IMR-90 (cell line): ENCODE results near the gene GIMAP5. TPM values are rescaled to one million over a fixed set of nuclear protein-coding genes. Genes with fewer than 3 reads are reported as not detected.

Experiments used
- ATAC-seq: fragments of 200-7000 bp; cut with Tn5 transposase; 2 replicates; pipeline ENCODE4 v1.9.1; 2020; ENCODE audit warnings: low read depth, mild to moderate bottlenecking, moderate library complexity
- BruUV-seq: library from RNA; stranded (reverse); fragments of 400-500 nt; replicated peaks from 2 replicates; lab custom pipeline; 2021; lab: Mats Ljungman, UMichigan
- CTCF ChIA-PET: fragments of 300-600 bp; formaldehyde crosslinking; extraction: SDS; loops from one replicate; lab custom pipeline; 2021; ENCODE audit warnings: antibody characterized with exemption; lab: Yijun Ruan, JAX
- POLR2A ChIA-PET: fragments of 300-600 bp; sonication (Branson Sonifier 250); formaldehyde crosslinking; loops from one replicate; lab custom pipeline; 2022; ENCODE audit warnings: antibody characterized with exemption; ENCODE audit not compliant: unreplicated experiment; lab: Charles Lee
- DNase-seq: peaks from one replicate; pipeline ENCODE4 v3.0.0; 2013
- H2AFZ ChIP-seq: replicated peaks from 2 replicates; pipeline ENCODE3; 2013; ENCODE audit warnings: low read length, mild to moderate bottlenecking; ENCODE audit not compliant: poor library complexity
- H2AK5ac ChIP-seq: 2 replicates; pipeline ENCODE4 v1.6.1; 2013; ENCODE audit warnings: low read depth, low read length, inconsistent platforms
- H2AK9ac ChIP-seq: replicated peaks from 2 replicates; pipeline ENCODE3; 2013; ENCODE audit warnings: mild to moderate bottlenecking, low read depth, low read length, moderate library complexity; ENCODE audit not compliant: poor library complexity
- H2BK120ac ChIP-seq: 2 replicates; pipeline ENCODE4 v1.6.1; 2013; ENCODE audit warnings: low read depth, low read length, inconsistent platforms
- H2BK15ac ChIP-seq: 3 replicates; pipeline ENCODE4 v1.6.1; 2013; ENCODE audit warnings: low read depth, low read length, inconsistent platforms
- H2BK20ac ChIP-seq: 2 replicates; pipeline ENCODE4 v1.6.1; 2013; ENCODE audit warnings: low read depth, mild to moderate bottlenecking, inconsistent platforms, low read length, moderate library complexity
- H2BK5ac ChIP-seq: 2 replicates; pipeline ENCODE4 v1.6.1; 2013; ENCODE audit warnings: mild to moderate bottlenecking, low read depth, low read length, inconsistent platforms; ENCODE audit not compliant: poor library complexity, severe bottlenecking
- H3K14ac ChIP-seq: replicated peaks from 2 replicates; pipeline ENCODE4 v1.6.1; 2013; ENCODE audit warnings: low read depth, low read length, inconsistent platforms
- H3K18ac ChIP-seq: 2 replicates; pipeline ENCODE4 v1.6.1; 2013; ENCODE audit warnings: low read depth, low read length, control low read depth
- H3K23ac ChIP-seq: 2 replicates; pipeline ENCODE4 v1.6.1; 2013; ENCODE audit warnings: low read depth, low read length, inconsistent platforms
- H3K27ac ChIP-seq: 2 replicates; pipeline ENCODE4 v1.5.1; 2013; ENCODE audit warnings: mild to moderate bottlenecking, control low read depth, low read length; ENCODE audit not compliant: insufficient read depth
- H3K27me3 ChIP-seq: 2 replicates; pipeline ENCODE4 v1.6.1; 2013; ENCODE audit warnings: low read length; ENCODE audit not compliant: control insufficient read depth, insufficient read depth
- H3K36me3 ChIP-seq: 2 replicates; pipeline ENCODE4 v1.6.1; 2013; ENCODE audit warnings: low read length, mixed read lengths; ENCODE audit not compliant: control insufficient read depth, insufficient read depth
- H3K4ac ChIP-seq: 2 replicates; pipeline ENCODE4 v1.6.1; 2013; ENCODE audit warnings: low read depth, low read length, inconsistent platforms
- H3K4me1 ChIP-seq: 2 replicates; pipeline ENCODE4 v1.6.1; 2013; ENCODE audit warnings: low read length, mixed read lengths; ENCODE audit not compliant: control insufficient read depth, insufficient read depth
- H3K4me2 ChIP-seq: 2 replicates; pipeline ENCODE4 v1.6.1; 2013; ENCODE audit warnings: low read depth, mild to moderate bottlenecking, control low read depth, low read length, moderate library complexity
- H3K4me3 ChIP-seq: 2 replicates; pipeline ENCODE4 v1.5.1; 2013; ENCODE audit warnings: low read depth, mild to moderate bottlenecking, control low read depth, low read length, moderate library complexity; ENCODE audit not compliant: insufficient read depth
- H3K56ac ChIP-seq: 2 replicates; pipeline ENCODE4 v1.6.1; 2013; ENCODE audit warnings: low read length, inconsistent platforms; ENCODE audit not compliant: insufficient read depth; ENCODE audit errors: extremely low read depth
- H3K79me1 ChIP-seq, 2 experiments: 2 replicates each; pipeline ENCODE4 v1.6.1; 2013; ENCODE audit warnings: low read length in 2 of 2, inconsistent platforms in 1 of 2, low read depth in 1 of 2
- H3K9ac ChIP-seq: 2 replicates; pipeline ENCODE4 v1.6.1; 2013; ENCODE audit warnings: low read depth, low read length, control low read depth
- H3K9me1 ChIP-seq: 2 replicates; pipeline ENCODE4 v1.6.1; 2013; ENCODE audit warnings: low read length, inconsistent platforms; ENCODE audit not compliant: insufficient read depth
- H3K9me3 ChIP-seq: 2 replicates; pipeline ENCODE4 v1.6.1; 2013; ENCODE audit warnings: low read length; ENCODE audit not compliant: control insufficient read depth, insufficient read depth
- H4K20me1 ChIP-seq: 2 replicates; pipeline ENCODE4 v1.6.1; 2013; ENCODE audit warnings: low read length, inconsistent platforms; ENCODE audit not compliant: insufficient read depth
- H4K5ac ChIP-seq: 2 replicates; pipeline ENCODE4 v1.6.1; 2013; ENCODE audit warnings: mild to moderate bottlenecking, low read depth, low read length, control low read depth
- H4K8ac ChIP-seq, 2 experiments: 2 replicates each; pipeline ENCODE4 v1.6.1; 2013; ENCODE audit warnings: low read depth in 2 of 2, low read length in 2 of 2, control low read depth in 1 of 2, inconsistent platforms in 1 of 2
- H4K91ac ChIP-seq: 2 replicates; pipeline ENCODE4 v1.6.1; 2013; ENCODE audit warnings: low read depth, low read length, inconsistent platforms; ENCODE audit not compliant: insufficient read depth
- BHLHE40 ChIP-seq: fragments of 150-350 bp; IDR thresholded peaks from 2 replicates; pipeline ENCODE4 v1.6.1; 2016; ENCODE audit warnings: mild to moderate bottlenecking, low read depth, low read length
- FOS ChIP-seq: fragments of 150-350 bp; IDR thresholded peaks from 2 replicates; pipeline ENCODE4 v1.6.1; 2016; ENCODE audit warnings: low read depth, low read length
- MAFK ChIP-seq: IDR thresholded peaks from 2 replicates; pipeline ENCODE4 v1.6.1; 2012; ENCODE audit warnings: low read depth, low read length, improper control_type of control experiment
- MXI1 ChIP-seq: IDR thresholded peaks from 2 replicates; pipeline ENCODE4 v1.6.1; 2012; ENCODE audit warnings: low read depth, mild to moderate bottlenecking, low read length, moderate library complexity, borderline replicate concordance
- POLR2A ChIP-seq: IDR thresholded peaks from 2 replicates; pipeline ENCODE4 v1.6.1; 2012; ENCODE audit warnings: mild to moderate bottlenecking, low read depth, low read length
- RCOR1 ChIP-seq: IDR thresholded peaks from 2 replicates; pipeline ENCODE4 v1.6.1; 2012; ENCODE audit warnings: mild to moderate bottlenecking, low read length, improper control_type of control experiment; ENCODE audit not compliant: insufficient replicate concordance
- RFX5 ChIP-seq: IDR thresholded peaks from 2 replicates; pipeline ENCODE4 v1.8.0; 2012; ENCODE audit warnings: low read depth, mild to moderate bottlenecking, low read length, moderate library complexity
- SMC3 ChIP-seq: fragments of 150-350 bp; IDR thresholded peaks from 2 replicates; pipeline ENCODE4 v1.6.1; 2016; ENCODE audit warnings: low read depth, mild to moderate bottlenecking, antibody characterized with exemption, low read length, moderate library complexity
- WGBS, 2 experiments: methylation state at CpG; one replicate each; pipeline versions ENCODE4 v1.1.5 to v1.1.7; 2013; ENCODE audit warnings: missing lambda C conversion rate in 2 of 2; ENCODE audit not compliant: insufficient read length in 1 of 2; ENCODE audit errors: extremely low coverage in 2 of 2; 5-methylcytosine and 5-hydroxymethylcytosine counted together
- dilution Hi-C: fragments of 300-500 bp; cut with HindIII; formaldehyde crosslinking; loops from one replicate; pipeline ENCODE4 v1.14.3; 2018; ENCODE audit warnings: low sequenced_read_pairs; ENCODE audit not compliant: unreplicated experiment
- in situ Hi-C: fragments of 300-500 bp; cut with MboI; formaldehyde crosslinking; loops from 3 replicates; pipeline ENCODE4 v1.14.3; 2019; ENCODE audit warnings: low sequenced_read_pairs, inconsistent platforms, mixed read lengths
- intact Hi-C: fragments of 100-400 bp; cut with micrococcal nuclease; formaldehyde crosslinking; loops from 2 replicates; pipeline ENCODE4 v1.10.0; 2022
- polyA plus RNA-seq, 3 experiments: library from polyadenylated mRNA; depleted of rRNA; stranded (reverse); fragments of >200 nt; gene quantifications; 2 replicates each; pipeline ENCODE4 v1.2.3, GENCODE V29; 2012; ENCODE audit warnings: low replicate concordance in 1 of 3
- total RNA-seq: library from RNA; depleted of rRNA; stranded (reverse); fragments of >200 nt; gene quantifications from 2 replicates; pipeline ENCODE4 v1.2.3, GENCODE V29; 2012
- TF ChIP-seq, protein P1 (sequence below): fragments of 150-350 bp; IDR thresholded peaks from 2 replicates; pipeline ENCODE4 v1.6.1; 2016; ENCODE audit warnings: low read depth, mild to moderate bottlenecking, low read length, moderate library complexity, borderline replicate concordance
- TF ChIP-seq, protein P2 (sequence below): fragments of 150-350 bp; IDR thresholded peaks from 2 replicates; pipeline ENCODE4 v1.6.1; 2017; ENCODE audit warnings: mild to moderate bottlenecking, antibody characterized with exemption, low read length, low read depth
- TF ChIP-seq, protein P3 (sequence below): conservative IDR thresholded peaks from 2 replicates; pipeline ENCODE4 v1.5.1; 2012; ENCODE audit warnings: mild to moderate bottlenecking, low read depth, low read length, improper control_type of control experiment

GIMAP5 gene
- total and polyA plus RNA-seq, 2 of the 4 experiments (the other 2 are of a cell fraction): not detected

DNA sequence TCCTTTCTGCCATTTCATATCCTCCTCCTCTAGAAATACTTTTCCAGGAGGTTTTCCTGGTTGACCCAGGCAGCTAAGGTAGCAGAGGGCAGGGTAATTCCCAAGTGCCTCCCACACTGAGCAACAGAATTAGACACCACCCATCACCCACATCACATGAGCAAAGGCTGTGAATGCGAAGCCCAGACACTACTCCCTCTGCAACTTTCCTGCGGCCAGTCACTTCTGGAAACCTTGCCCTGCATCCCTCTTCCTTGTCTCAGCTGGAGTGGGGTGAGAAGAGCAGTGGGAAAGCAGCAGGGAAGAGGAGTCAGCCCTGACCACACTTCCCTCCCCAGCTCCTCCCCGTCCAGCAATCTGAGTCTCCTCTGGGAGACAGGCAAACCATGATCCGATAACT lies 47.7 kb downstream of the GIMAP5 start:
- Histone ChIP-seq H3K36me3 (no peaks in the 10 kb centered on the region), H2BK120ac (peak overlapping the region; percentile 98), H3K18ac (peak overlapping the region; percentile 94), H3K4me2 (no peak overlapping the region), H3K27me3 (no peaks in the 10 kb centered on the region), H4K91ac (peak overlapping the region; percentile 97), H2AFZ (no peak overlapping the region), H2AK5ac (peak overlapping the region; percentile 94), H4K8ac (peak overlapping the region; percentile 90 to 98), H4K5ac (peak overlapping the region; percentile 65), H3K14ac (peak overlapping the region; percentile 90; the same call in 1 of the 2 replicates), H3K9me1 (peaks cover 9% of the 10 kb centered on the region; the same call in 1 of the 2 replicates), H4K20me1 (no peaks in the 10 kb centered on the region), H3K9ac (peak overlapping the region; percentile 2; the same call in 1 of the 2 replicates), H2AK9ac (peak overlapping the region; percentile 52), H3K23ac (peak overlapping the region; percentile 88), H2BK5ac (peak overlapping the region; percentile 52), H3K56ac (peak overlapping the region; percentile 29), H2BK15ac (peak overlapping the region; percentile 96), H3K4me1 (peaks cover 45% of the 10 kb centered on the region), H3K4me3 (no peak overlapping the region), H3K27ac (peak overlapping the region; percentile 91), H3K9me3 (no peaks in the 10 kb centered on the region), H3K4ac (peak overlapping the region; percentile 98), H3K79me1 (no peaks in the 10 kb centered on the region), H2BK20ac (peak overlapping the region; percentile 98)
- ChIA-PET POLR2A (no interaction called here), CTCF (no interaction called here)
- intact Hi-C loops (no loop called here), dilution Hi-C loops (no loop called here), in situ Hi-C loops (loop anchor here (25.0 kb wide), 1 partner anchor 327 kb away; no protein-coding TSS in a partner anchor)
- WGBS, 2 experiments: no CpG with 5 or more reads among the region's 4 CpGs
- no peak for ATAC-seq
- no peak for TF ChIP-seq BHLHE40
- no peak for TF ChIP-seq SMC3
- TF ChIP-seq POLR2A: no peak
- TF ChIP-seq, protein P1, sequence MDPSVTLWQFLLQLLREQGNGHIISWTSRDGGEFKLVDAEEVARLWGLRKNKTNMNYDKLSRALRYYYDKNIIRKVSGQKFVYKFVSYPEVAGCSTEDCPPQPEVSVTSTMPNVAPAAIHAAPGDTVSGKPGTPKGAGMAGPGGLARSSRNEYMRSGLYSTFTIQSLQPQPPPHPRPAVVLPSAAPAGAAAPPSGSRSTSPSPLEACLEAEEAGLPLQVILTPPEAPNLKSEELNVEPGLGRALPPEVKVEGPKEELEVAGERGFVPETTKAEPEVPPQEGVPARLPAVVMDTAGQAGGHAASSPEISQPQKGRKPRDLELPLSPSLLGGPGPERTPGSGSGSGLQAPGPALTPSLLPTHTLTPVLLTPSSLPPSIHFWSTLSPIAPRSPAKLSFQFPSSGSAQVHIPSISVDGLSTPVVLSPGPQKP: no peak
- no peak for TF ChIP-seq MXI1
- TF ChIP-seq MAFK: no peak
- no peak for TF ChIP-seq RFX5
- TF ChIP-seq FOS: no peak
- TF ChIP-seq RCOR1: no peak
- TF ChIP-seq, protein P2, sequence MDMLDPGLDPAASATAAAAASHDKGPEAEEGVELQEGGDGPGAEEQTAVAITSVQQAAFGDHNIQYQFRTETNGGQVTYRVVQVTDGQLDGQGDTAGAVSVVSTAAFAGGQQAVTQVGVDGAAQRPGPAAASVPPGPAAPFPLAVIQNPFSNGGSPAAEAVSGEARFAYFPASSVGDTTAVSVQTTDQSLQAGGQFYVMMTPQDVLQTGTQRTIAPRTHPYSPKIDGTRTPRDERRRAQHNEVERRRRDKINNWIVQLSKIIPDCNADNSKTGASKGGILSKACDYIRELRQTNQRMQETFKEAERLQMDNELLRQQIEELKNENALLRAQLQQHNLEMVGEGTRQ: no peak
- TF ChIP-seq, protein P3, sequence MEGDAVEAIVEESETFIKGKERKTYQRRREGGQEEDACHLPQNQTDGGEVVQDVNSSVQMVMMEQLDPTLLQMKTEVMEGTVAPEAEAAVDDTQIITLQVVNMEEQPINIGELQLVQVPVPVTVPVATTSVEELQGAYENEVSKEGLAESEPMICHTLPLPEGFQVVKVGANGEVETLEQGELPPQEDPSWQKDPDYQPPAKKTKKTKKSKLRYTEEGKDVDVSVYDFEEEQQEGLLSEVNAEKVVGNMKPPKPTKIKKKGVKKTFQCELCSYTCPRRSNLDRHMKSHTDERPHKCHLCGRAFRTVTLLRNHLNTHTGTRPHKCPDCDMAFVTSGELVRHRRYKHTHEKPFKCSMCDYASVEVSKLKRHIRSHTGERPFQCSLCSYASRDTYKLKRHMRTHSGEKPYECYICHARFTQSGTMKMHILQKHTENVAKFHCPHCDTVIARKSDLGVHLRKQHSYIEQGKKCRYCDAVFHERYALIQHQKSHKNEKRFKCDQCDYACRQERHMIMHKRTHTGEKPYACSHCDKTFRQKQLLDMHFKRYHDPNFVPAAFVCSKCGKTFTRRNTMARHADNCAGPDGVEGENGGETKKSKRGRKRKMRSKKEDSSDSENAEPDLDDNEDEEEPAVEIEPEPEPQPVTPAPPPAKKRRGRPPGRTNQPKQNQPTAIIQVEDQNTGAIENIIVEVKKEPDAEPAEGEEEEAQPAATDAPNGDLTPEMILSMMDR: no peak
- DNase-seq: no peak
- no TSS peak for BruUV-seq
